Measurements from ENCODE around the gene C5orf47.
"Not testable (repeated sequence)": the region's sequence is repeated elsewhere in the genome, so short reads cannot be mapped to it uniquely, and the experiment has no call there.

The C5orf47 gene

DNA sequence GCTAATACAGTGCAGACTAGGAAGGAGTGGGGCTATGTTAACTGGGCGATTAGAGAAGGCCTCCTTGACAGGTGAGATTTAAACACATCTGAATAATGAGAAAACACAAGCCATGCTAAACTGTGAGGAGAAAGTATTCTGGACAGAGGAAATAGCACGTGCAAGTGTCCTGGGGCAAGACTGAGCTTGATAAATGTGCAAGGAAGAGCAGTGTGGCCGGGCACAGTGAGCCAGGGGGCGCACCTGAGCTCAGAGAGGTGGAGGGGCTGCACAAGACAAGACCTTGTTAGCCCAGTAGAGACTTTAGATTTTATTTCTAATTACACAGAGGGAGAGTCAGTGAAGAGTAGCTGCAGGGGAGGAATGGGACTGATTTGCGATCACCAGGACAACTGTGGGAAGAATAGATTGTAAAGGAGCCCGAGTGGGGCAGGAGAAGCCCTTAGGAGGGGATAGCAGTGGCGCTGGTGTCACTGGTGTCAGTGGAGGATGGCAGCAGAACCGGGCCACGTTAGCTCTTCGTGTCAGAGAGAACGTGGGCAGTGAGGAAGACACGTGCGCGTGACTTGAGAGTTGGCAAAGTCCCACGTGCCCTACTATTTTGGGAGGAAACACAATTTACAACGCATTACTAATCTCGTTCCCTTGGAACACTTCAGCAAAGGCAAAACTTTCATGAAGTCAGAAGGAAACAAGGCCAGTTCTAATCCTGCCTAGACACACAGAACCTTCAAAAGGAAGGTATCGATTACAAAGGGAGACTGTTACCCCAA lies 17.9 kb upstream of the C5orf47 start:
- DNase-seq (ENCODE audit: low read depth) = no peak

- DNase-seq (ENCODE audit: low read depth) = no peak
Measured at GRCh38 chr5:173971681-173972345, 17.2 kb upstream of the C5orf47 start.

- no peak for DNase-seq (ENCODE audit: low read depth)
Measured at GRCh38 chr5:173972607-173972924, 16.4 kb upstream of the C5orf47 start.

- peak; percentile 30 for DNase-seq (ENCODE audit: low read depth)
Measured at GRCh38 chr5:173972925-173973615, 15.9 kb upstream of the C5orf47 start.

GRCh38 chr5:173973616-173973969 lies 15.4 kb upstream of the C5orf47 start:
- no peak for DNase-seq (ENCODE audit: low read depth)

- no peak for DNase-seq (ENCODE audit: low read depth)
Measured at GRCh38 chr5:173974688-173975239, 14.2 kb upstream of the C5orf47 start.

DNA sequence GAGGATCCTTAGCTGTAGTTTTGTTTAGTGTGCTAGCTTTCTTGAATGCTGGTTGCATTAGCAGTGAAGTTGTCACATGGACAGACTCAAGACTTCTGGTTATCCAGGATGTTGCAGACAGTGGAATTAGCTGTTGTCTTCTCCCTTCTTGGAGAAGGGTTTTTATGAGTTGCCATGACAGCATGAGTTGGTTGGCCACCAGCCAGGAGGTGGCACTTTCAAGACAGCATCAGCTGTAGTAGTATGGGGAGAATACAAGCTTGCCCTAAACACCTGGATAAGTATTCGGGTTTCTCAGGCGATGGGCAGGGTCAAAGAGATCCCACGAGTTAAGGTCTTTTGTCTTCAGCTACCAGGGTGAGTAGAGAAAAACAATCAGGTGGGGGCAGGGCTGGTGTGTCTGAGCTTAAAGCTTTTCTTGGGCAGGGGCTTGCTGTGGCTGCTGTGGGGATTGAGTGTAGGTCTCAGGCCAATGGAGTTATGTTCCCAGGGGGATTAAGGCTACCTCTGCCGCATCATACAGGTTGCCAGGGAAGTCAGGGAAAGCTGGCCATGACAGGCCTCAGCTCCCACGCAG lies 7.7 kb upstream of the C5orf47 start:
- no peak for DNase-seq (ENCODE audit: low read depth)

DNA sequence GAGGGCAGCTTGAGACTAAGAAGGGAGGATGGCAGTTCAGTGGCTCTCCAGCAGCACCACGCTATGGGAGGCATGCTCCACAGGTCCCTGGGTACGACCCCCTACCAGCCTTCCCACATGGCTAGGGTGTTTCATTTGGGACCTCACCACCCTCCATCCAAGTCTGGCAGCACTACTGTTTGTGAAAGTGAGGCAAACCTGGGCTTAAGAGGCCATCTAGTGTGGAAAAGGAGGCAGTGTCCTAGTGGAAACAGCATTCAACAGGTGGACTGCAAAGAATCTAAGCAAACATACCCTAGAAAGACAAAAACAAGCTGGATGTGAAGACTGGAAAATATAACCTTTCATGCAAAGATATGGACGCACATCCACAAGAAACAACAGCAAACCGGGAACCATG lies 4.8 kb upstream of the C5orf47 start:
- DNase-seq (ENCODE audit: low read depth) = no peak

- DNase-seq (ENCODE audit: low read depth) = no peak
Measured at GRCh38 chr5:173989432-173990082, 587 bp downstream of the C5orf47 start.

- no peak for DNase-seq (ENCODE audit: low read depth)
Measured at GRCh38 chr5:173997331-173997730, 8.4 kb downstream of the C5orf47 start.

- DNase-seq (ENCODE audit: low read depth) = no peak
Measured at GRCh38 chr5:173998531-173998930, 9.6 kb downstream of the C5orf47 start.

- DNase-seq (ENCODE audit: low read depth) = no peak
Measured at GRCh38 chr5:174000076-174000475, 11.1 kb downstream of the C5orf47 start.

DNA sequence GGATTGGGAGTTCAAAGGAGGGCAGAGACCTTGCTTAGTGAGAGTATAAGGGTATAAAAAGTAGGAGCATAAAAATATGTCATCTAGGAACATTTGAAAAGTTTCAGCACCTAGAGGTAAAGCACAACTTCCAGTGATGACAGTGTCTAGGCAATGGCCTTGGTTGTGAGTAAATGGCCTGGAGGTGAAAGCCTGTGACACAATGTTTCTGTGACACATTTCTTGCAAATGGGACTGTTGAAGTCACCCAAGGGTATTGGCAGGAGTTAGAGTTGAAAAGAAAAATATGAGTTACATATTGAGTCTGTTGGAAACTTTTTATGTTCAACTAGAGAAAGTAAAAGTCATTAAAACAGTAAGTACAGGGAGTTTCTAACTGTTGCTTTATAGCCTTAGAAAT lies 14.8 kb downstream of the C5orf47 start:
- no peak for DNase-seq (ENCODE audit: low read depth)

- no peak for DNase-seq (ENCODE audit: low read depth)
Measured at GRCh38 chr5:174008922-174009321, 20.0 kb downstream of the C5orf47 start.

GRCh38 chr5:174010365-174010764 lies 21.4 kb downstream of the C5orf47 start:
- DNase-seq (ENCODE audit: low read depth) = no peak

DNA sequence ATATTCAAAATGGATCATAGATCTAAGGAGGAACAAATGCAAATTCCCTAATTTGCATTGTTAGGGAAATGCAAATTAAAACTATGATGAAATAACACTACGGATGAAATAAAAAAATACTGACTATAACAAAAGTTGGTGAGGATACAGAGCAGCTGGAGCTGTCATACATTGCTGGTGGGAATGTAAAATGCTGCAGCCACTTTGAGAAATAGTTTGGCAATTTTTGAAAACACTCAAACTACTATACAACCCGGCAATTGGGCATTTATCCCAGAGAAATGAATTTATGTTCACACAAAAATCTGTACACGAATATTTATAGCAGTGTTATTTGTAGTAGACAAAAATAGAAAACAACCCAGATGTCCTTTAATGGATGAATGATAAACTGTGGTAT lies 22.5 kb downstream of the C5orf47 start:
- no peak for DNase-seq (ENCODE audit: low read depth)

DNA sequence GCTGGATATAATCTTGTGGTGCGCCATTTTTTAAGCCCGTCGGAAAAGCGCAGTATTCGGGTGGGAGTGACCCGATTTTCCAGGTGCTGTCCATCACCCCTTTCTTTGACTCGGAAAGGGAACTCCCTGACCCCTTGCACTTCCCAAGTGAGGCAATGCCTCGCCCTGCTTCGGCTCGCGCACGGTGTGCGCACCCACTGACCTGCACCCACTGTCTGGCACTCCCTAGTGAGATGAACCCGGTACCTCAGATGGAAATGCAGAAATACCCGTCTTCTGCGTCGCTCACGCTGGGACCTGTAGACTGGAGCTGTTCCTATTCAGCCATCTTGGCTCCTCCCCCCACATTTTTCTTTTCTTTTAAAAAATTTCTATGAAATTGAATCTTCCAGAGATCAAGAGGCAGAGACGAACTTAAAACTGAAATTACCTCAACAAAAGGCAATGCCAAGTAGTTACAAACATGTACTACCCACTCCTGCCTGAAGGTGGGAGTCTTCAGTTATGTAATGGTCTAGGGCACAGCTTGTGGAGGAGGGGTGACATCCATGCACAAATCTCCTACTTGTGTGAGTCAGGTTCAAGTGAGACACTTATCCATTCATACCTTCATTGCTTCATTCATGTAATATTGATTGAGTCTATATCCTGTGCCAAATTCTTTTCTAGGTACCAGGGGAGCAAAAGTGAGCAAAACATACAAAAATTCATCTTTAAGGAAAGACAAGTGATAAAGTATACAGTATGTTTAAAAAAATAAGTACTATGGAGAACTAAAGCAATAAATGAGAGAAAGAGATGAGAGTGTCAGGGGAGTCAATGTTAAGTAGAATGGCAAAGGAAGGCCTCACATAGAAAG lies 31.3 kb downstream of the C5orf47 start:
- DNase-seq (ENCODE audit: low read depth) = not testable (repeated sequence)

GRCh38 chr5:174020928-174021304 lies 31.9 kb downstream of the C5orf47 start:
- DNase-seq (ENCODE audit: low read depth) = no peak

DNA sequence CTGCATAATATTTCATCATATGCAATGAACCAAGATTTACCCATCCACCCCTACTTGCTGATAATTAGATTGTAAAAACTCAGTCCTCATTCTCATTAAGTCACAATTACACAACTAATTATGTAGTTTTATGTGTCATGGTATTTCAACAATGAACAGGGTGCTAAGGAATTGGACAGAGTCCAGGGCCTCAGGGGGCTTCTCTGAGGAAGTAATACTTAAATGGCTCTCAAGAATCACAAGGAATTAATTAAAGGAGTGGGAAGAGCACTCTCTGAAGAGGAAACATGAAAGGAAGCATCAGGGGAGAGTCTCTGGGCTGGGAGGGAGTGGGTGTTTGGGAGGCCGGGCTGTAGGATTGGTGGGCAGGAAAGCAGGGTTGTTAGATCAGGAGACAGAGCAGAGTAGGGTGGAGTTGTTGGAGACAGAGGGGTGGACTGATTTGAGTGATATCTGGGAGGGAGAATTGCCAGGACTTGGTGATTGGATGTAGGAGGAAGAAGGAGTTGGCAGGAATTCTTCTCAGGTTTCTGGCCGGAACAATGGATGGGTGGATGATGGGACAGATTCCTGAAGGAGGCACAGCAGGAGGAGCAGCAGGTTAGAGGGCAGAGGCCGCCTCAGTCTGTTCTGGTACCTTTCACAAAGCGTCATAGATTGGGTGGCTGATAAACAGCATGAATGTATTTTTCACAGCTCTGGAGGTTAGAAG lies 33.6 kb downstream of the C5orf47 start:
- DNase-seq (ENCODE audit: low read depth) = no peak

- no peak for DNase-seq (ENCODE audit: low read depth)
Measured at GRCh38 chr5:174030286-174030685, 41.3 kb downstream of the C5orf47 start.
